K562 (cell line): ENCODE data around the gene SMCO1. TPM values are rescaled to one million over a fixed set of nuclear protein-coding genes. Genes with fewer than 3 reads are reported as not detected.
A peak's percentile ranks its signal among the peaks of the same experiment; 100 is the strongest.

Experiments
- ELF2 ChIP-seq: fragments of 250-450 bp; sonication (Bioruptor Pico); IDR thresholded peaks from 2 replicates; pipeline ENCODE4 v1.5.0; 2021; ENCODE audit warnings: mild to moderate bottlenecking
- FOXJ3 ChIP-seq: sonication (generic); formaldehyde crosslinking; IDR thresholded peaks from 2 replicates; pipeline ENCODE4 v1.4.0; 2020; ENCODE audit warnings: mild to moderate bottlenecking, missing genetic modification reagents
- HLTF ChIP-seq: fragments of 450-650 bp; IDR thresholded peaks from 2 replicates; pipeline ENCODE4 v1.6.1; 2016
- HOXB6 ChIP-seq: fragments of 250-450 bp; sonication (Bioruptor Pico); IDR thresholded peaks from 2 replicates; pipeline ENCODE4 v1.5.1; 2022; ENCODE audit warnings: mild to moderate bottlenecking, borderline replicate concordance
- JUN ChIP-seq, 2 experiments: sonication (generic) in 1 of 2; formaldehyde crosslinking in 1 of 2; IDR thresholded peaks; 2 replicates each; pipeline versions ENCODE4 v1.6.1 to v1.8.0; 2012 to 2022; ENCODE audit warnings: borderline replicate concordance in 2 of 2, mild to moderate bottlenecking in 2 of 2, improper control_type of control experiment in 1 of 2, low read depth in 1 of 2, low read length in 1 of 2, missing genetic modification reagents in 1 of 2
- MCM5 ChIP-seq: fragments of 450-650 bp; IDR thresholded peaks from 2 replicates; pipeline ENCODE4 v1.6.1; 2016; ENCODE audit warnings: low read depth
- MECOM ChIP-seq: fragments of 250-450 bp; sonication (Bioruptor Pico); IDR thresholded peaks from 2 replicates; pipeline ENCODE4 v1.8.0; 2022; ENCODE audit warnings: inconsistent platforms
- MED1 ChIP-seq: sonication (generic); formaldehyde crosslinking; IDR thresholded peaks from 2 replicates; pipeline ENCODE4 v1.8.1; 2023; ENCODE audit warnings: missing genetic modification reagents, borderline replicate concordance
- NRF1 ChIP-seq, 2 experiments: fragments of 450-650 bp; IDR thresholded peaks in 1 of 2; conservative IDR thresholded peaks in 1 of 2; 2 replicates each; pipeline ENCODE4 v1.6.1; 2014; ENCODE audit warnings: mild to moderate bottlenecking in 2 of 2
- PPARD ChIP-seq: fragments of 250-450 bp; sonication (Bioruptor Pico); IDR thresholded peaks from 2 replicates; pipeline ENCODE4 v1.8.0; 2022; ENCODE audit warnings: inconsistent platforms, mild to moderate bottlenecking, moderate library complexity
- RHOXF2B ChIP-seq: fragments of 250-450 bp; sonication (Bioruptor Pico); conservative IDR thresholded peaks from 2 replicates; pipeline ENCODE4 v1.5.1; 2021
- RUNX1 ChIP-seq: sonication (generic); IDR thresholded peaks from 2 replicates; pipeline ENCODE4 v1.6.1; 2016; ENCODE audit warnings: antibody characterized with exemption, low read depth
- TGIF2 ChIP-seq: sonication (generic); formaldehyde crosslinking; IDR thresholded peaks from 2 replicates; pipeline ENCODE4 v1.8.1; 2022; ENCODE audit warnings: mild to moderate bottlenecking, missing genetic modification reagents, moderate library complexity
- ZKSCAN8 ChIP-seq: fragments of 200-800 bp; sonication (Bioruptor generic); IDR thresholded peaks from 2 replicates; pipeline ENCODE4 v1.6.1; 2016; ENCODE audit warnings: missing genetic modification characterization, missing compliant biosample characterization
- polyA plus RNA-seq, 8 experiments: library from polyadenylated mRNA; depleted of rRNA in 4 of 8; stranded (reverse) in 5 of 8; unstranded in 3 of 8; fragments of >200 nt; fragmentation: Nextera tagmentation in 2 of 8; fragmentation: Illumina TruSeq in 1 of 8; extraction: Ambion mirVana in 2 of 8; extraction: Trizol in 1 of 8; gene quantifications; 2 replicates each; pipeline versions ENCODE4 v1.2.1 to v1.2.3, GENCODE V29; 2011 to 2014; ENCODE audit warnings: inconsistent platforms in 1 of 8, missing spikeins in 1 of 8
- total RNA-seq, 7 experiments: library from RNA; depleted of rRNA in 6 of 7; stranded (reverse); fragments of >200 nt in 6 of 7; fragmentation: Illumina TruSeq in 2 of 7; extraction: Trizol in 2 of 7; gene quantifications; 2 replicates each; pipeline versions ENCODE4 v1.2.1 to v1.2.3, GENCODE V29; 2011 to 2021; ENCODE audit warnings: low replicate concordance in 1 of 7
- TF ChIP-seq, protein P1 (sequence below): fragments of 450-650 bp; IDR thresholded peaks from 2 replicates; pipeline ENCODE4 v1.7.1; 2018; ENCODE audit warnings: mild to moderate bottlenecking, low read depth; ENCODE audit not compliant: partially characterized antibody
- TF ChIP-seq, protein P2 (sequence below): fragments of 250-450 bp; sonication (Bioruptor Pico); IDR thresholded peaks from 2 replicates; pipeline ENCODE4 v1.4.0; 2020; ENCODE audit warnings: mild to moderate bottlenecking, moderate library complexity
- TF ChIP-seq, protein P3 (sequence below): fragments of 200-800 bp; sonication (Bioruptor generic); IDR thresholded peaks from 2 replicates; pipeline ENCODE4 v1.6.1; 2017; ENCODE audit warnings: missing genetic modification characterization, missing compliant biosample characterization
- TF ChIP-seq, protein P4 (sequence below): fragments of 150-350 bp; IDR thresholded peaks from 2 replicates; pipeline ENCODE4 v1.6.1; 2014; ENCODE audit warnings: low read depth, mild to moderate bottlenecking, low read length, borderline replicate concordance

The SMCO1 gene
- total and polyA plus RNA-seq, 9 of the 15 experiments (the other 6 are each of a cell fraction or from before 2014, with no cell fraction given) = 0.05 to 0.35 (median 0.12) TPM; not detected in 5

DNA sequence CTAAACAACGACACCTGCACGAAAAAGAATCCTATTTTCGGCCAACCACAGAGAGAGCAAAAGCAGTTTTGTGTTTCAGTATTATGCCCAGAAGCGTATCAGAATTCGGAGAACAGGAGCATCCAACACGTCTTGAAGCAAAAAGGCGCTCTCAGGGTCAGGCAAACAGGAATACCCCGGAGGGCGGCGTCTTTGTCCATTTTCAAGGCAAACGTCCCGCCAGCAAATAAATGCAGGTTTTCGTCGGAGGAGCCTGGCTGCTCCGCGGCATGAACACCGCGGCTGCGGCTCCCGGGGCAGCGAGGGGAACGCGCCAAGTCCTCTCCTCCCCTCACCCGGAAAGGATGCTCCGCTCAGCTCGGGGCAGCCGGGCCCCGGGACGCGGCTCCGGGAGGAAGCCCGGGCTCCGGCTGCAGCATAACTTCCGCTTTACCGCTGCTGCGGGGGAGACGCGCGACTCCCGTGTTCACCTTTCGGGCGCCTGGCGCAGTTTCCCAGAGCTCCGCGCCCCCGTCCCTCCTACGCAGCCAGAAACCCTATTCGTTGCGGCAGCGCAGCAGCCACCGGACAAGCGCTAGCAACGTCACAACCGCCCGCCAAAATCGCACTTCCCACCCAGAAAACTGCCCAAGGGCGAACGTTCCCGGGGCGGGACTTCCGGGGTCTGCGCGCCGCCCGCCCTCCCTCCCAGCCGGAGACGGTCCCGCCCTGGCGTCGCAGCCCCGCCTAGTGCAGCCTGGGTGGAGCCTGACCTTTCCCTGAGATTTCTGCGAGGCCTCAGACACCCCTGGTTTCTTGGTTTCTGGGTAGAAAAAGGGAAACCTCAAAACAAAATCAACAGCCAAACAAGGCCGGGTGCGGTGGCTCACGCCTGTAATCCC is 11.7 kb downstream of the SMCO1 start, which contains the start of gene RNF168 (continued):
- no peak for TF ChIP-seq MED1 (CRISPR knock-in tag)
- TF ChIP-seq MECOM (CRISPR knock-in tag) = no peak
- no peak for TF ChIP-seq PPARD (CRISPR knock-in tag)
- TF ChIP-seq TGIF2 (CRISPR knock-in tag) = no peak; the same call in 1 of the 2 replicates
- TF ChIP-seq, protein P1, sequence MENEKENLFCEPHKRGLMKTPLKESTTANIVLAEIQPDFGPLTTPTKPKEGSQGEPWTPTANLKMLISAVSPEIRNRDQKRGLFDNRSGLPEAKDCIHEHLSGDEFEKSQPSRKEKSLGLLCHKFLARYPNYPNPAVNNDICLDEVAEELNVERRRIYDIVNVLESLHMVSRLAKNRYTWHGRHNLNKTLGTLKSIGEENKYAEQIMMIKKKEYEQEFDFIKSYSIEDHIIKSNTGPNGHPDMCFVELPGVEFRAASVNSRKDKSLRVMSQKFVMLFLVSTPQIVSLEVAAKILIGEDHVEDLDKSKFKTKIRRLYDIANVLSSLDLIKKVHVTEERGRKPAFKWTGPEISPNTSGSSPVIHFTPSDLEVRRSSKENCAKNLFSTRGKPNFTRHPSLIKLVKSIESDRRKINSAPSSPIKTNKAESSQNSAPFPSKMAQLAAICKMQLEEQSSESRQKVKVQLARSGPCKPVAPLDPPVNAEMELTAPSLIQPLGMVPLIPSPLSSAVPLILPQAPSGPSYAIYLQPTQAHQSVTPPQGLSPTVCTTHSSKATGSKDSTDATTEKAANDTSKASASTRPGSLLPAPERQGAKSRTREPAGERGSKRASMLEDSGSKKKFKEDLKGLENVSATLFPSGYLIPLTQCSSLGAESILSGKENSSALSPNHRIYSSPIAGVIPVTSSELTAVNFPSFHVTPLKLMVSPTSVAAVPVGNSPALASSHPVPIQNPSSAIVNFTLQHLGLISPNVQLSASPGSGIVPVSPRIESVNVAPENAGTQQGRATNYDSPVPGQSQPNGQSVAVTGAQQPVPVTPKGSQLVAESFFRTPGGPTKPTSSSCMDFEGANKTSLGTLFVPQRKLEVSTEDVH = peak; percentile 89
- TF ChIP-seq NRF1 (conservative IDR thresholded peaks at IDR 0.05 in 1 of 2, IDR thresholded peaks at IDR 0.05 in 1 of 2) = peak; percentile 89 to 91
- no peak for TF ChIP-seq HLTF
- TF ChIP-seq RHOXF2B (CRISPR knock-in tag) = no peak
- TF ChIP-seq MCM5 = no peak
- TF ChIP-seq RUNX1 = peak; percentile 32; the same call in 1 of the 2 replicates
- no peak for TF ChIP-seq JUN (IDR thresholded peaks at IDR 0.05; ENCODE audit: borderline replicate concordance, low read depth, low read length)
- TF ChIP-seq JUN (CRISPR knock-in tag; IDR thresholded peaks at IDR 0.05; ENCODE audit: borderline replicate concordance) = no peak
- no peak for TF ChIP-seq ZKSCAN8 (CRISPR knock-in tag)
- TF ChIP-seq, protein P2, sequence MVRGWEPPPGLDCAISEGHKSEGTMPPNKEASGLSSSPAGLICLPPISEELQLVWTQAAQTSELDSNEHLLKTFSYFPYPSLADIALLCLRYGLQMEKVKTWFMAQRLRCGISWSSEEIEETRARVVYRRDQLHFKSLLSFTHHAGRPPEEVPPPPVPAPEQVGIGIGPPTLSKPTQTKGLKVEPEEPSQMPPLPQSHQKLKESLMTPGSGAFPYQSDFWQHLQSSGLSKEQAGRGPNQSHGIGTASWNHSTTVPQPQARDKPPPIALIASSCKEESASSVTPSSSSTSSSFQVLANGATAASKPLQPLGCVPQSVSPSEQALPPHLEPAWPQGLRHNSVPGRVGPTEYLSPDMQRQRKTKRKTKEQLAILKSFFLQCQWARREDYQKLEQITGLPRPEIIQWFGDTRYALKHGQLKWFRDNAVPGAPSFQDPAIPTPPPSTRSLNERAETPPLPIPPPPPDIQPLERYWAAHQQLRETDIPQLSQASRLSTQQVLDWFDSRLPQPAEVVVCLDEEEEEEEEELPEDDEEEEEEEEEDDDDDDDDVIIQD (CRISPR knock-in tag) = no peak
- TF ChIP-seq, protein P3, sequence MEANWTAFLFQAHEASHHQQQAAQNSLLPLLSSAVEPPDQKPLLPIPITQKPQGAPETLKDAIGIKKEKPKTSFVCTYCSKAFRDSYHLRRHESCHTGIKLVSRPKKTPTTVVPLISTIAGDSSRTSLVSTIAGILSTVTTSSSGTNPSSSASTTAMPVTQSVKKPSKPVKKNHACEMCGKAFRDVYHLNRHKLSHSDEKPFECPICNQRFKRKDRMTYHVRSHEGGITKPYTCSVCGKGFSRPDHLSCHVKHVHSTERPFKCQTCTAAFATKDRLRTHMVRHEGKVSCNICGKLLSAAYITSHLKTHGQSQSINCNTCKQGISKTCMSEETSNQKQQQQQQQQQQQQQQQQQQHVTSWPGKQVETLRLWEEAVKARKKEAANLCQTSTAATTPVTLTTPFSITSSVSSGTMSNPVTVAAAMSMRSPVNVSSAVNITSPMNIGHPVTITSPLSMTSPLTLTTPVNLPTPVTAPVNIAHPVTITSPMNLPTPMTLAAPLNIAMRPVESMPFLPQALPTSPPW = peak; percentile 93
- no peak for TF ChIP-seq FOXJ3 (CRISPR knock-in tag)
- TF ChIP-seq, protein P4, sequence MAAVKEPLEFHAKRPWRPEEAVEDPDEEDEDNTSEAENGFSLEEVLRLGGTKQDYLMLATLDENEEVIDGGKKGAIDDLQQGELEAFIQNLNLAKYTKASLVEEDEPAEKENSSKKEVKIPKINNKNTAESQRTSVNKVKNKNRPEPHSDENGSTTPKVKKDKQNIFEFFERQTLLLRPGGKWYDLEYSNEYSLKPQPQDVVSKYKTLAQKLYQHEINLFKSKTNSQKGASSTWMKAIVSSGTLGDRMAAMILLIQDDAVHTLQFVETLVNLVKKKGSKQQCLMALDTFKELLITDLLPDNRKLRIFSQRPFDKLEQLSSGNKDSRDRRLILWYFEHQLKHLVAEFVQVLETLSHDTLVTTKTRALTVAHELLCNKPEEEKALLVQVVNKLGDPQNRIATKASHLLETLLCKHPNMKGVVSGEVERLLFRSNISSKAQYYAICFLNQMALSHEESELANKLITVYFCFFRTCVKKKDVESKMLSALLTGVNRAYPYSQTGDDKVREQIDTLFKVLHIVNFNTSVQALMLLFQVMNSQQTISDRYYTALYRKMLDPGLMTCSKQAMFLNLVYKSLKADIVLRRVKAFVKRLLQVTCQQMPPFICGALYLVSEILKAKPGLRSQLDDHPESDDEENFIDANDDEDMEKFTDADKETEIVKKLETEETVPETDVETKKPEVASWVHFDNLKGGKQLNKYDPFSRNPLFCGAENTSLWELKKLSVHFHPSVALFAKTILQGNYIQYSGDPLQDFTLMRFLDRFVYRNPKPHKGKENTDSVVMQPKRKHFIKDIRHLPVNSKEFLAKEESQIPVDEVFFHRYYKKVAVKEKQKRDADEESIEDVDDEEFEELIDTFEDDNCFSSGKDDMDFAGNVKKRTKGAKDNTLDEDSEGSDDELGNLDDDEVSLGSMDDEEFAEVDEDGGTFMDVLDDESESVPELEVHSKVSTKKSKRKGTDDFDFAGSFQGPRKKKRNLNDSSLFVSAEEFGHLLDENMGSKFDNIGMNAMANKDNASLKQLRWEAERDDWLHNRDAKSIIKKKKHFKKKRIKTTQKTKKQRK = no peak
- TF ChIP-seq ELF2 (CRISPR knock-in tag) = peak; percentile 69
- no peak for TF ChIP-seq HOXB6 (CRISPR knock-in tag)
